Loucy (cell line): ENCODE measurements around the gene DNAJC11.

Experiments
- CTCF ChIP-seq: fragments of 200-600 bp; sonication (generic); conservative IDR thresholded peaks from 2 replicates; pipeline ENCODE4 v1.5.1; 2014; ENCODE audit warnings: mild to moderate bottlenecking, antibody characterized with exemption, low read length
- EZH2phosphoT487 ChIP-seq: fragments of 200-600 bp; IDR thresholded peaks from 2 replicates; pipeline ENCODE4 v1.6.1; 2018; ENCODE audit warnings: antibody characterized with exemption, mild to moderate bottlenecking, moderate library complexity, borderline replicate concordance

- no peak for TF ChIP-seq CTCF
- no peak for TF ChIP-seq EZH2phosphoT487
Observed at GRCh38 chr1:6666696-6667095, 34.9 kb downstream of the DNAJC11 start.
